WTC11 (cell line): Measurements from ENCODE around the gene LRRTM3.

Experiments
- CTCF ChIP-seq: fragments of 200-600 bp; IDR thresholded peaks from 2 replicates; pipeline ENCODE4 v1.8.0; 2022; ENCODE audit warnings: antibody characterized with exemption
- ESRRA ChIP-seq: sonication (generic); formaldehyde crosslinking; IDR thresholded peaks from 2 replicates; pipeline ENCODE4 v1.8.1; 2022; ENCODE audit warnings: mild to moderate bottlenecking, missing genetic modification reagents, borderline replicate concordance
- NR2C2 ChIP-seq: sonication (generic); formaldehyde crosslinking; IDR thresholded peaks from 2 replicates; pipeline ENCODE4 v1.8.0; 2022; ENCODE audit warnings: mild to moderate bottlenecking, missing genetic modification reagents
- SMAD3 ChIP-seq: sonication (generic); formaldehyde crosslinking; IDR thresholded peaks from 2 replicates; pipeline ENCODE4 v1.8.0; 2022; ENCODE audit warnings: missing genetic modification reagents, mild to moderate bottlenecking, borderline replicate concordance
- SP1 ChIP-seq: sonication (generic); formaldehyde crosslinking; conservative IDR thresholded peaks from 2 replicates; pipeline ENCODE4 v1.8.1; 2022; ENCODE audit warnings: missing genetic modification reagents
- ZNF121 ChIP-seq: sonication (generic); formaldehyde crosslinking; IDR thresholded peaks from 2 replicates; pipeline ENCODE4 v1.8.0; 2023; ENCODE audit warnings: missing genetic modification reagents
- ZNF396 ChIP-seq: fragments of 250-450 bp; sonication (Bioruptor Pico); IDR thresholded peaks from 2 replicates; pipeline ENCODE4 v1.8.0; 2021; ENCODE audit warnings: mild to moderate bottlenecking, moderate library complexity, borderline replicate concordance
- TF ChIP-seq, protein P1 (sequence below): sonication (generic); formaldehyde crosslinking; IDR thresholded peaks from 2 replicates; pipeline ENCODE4 v1.8.1; 2023; ENCODE audit warnings: mild to moderate bottlenecking, missing genetic modification reagents, moderate library complexity
- TF ChIP-seq, protein P2 (sequence below): sonication (generic); formaldehyde crosslinking; IDR thresholded peaks from 2 replicates; pipeline ENCODE4 v1.8.0; 2022; ENCODE audit warnings: mild to moderate bottlenecking, missing genetic modification reagents

GRCh38 chr10:66982792-66983474 lies 57.1 kb downstream of the LRRTM3 start:
- TF ChIP-seq, protein P1, sequence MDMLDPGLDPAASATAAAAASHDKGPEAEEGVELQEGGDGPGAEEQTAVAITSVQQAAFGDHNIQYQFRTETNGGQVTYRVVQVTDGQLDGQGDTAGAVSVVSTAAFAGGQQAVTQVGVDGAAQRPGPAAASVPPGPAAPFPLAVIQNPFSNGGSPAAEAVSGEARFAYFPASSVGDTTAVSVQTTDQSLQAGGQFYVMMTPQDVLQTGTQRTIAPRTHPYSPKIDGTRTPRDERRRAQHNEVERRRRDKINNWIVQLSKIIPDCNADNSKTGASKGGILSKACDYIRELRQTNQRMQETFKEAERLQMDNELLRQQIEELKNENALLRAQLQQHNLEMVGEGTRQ (CRISPR knock-in tag): no peak
- TF ChIP-seq ZNF396 (CRISPR knock-in tag) (no peak), NR2C2 (CRISPR knock-in tag) (no peak), CTCF (no peak), ZNF121 (CRISPR knock-in tag) (no peak), ESRRA (no peak), SMAD3 (CRISPR knock-in tag) (no peak), SP1 (CRISPR knock-in tag) (no peak)
- TF ChIP-seq, protein P2, sequence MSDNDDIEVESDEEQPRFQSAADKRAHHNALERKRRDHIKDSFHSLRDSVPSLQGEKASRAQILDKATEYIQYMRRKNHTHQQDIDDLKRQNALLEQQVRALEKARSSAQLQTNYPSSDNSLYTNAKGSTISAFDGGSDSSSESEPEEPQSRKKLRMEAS (CRISPR knock-in tag): no peak
